ENCODE results near the gene SEC22C. TPM values are rescaled to one million over a fixed set of nuclear protein-coding genes. Genes with fewer than 3 reads are reported as not detected.

The SEC22C gene
- total RNA-seq, 1 donor from 2014 or later, result 73.3 TPM

- no peak overlapping the region for H3K4me3 ChIP-seq (ENCODE audit: low read depth, low read length)
- H3K27me3 ChIP-seq (ENCODE audit: control insufficient read depth, insufficient read depth, low read length), result no peaks in the 10 kb centered on the region
- no peaks in the 10 kb centered on the region for H3K36me3 ChIP-seq (ENCODE audit: control insufficient read depth, insufficient read depth, low read length)
- no peak for DNase-seq (ENCODE audit: low read depth)
- TF ChIP-seq CTCF (IDR thresholded peaks at IDR 0.05; ENCODE audit: insufficient read depth, low read length, poor library complexity, severe bottlenecking), result peak; percentile 32
Observed at GRCh38 chr3:42535981-42536784, 45.6 kb downstream of the SEC22C start.

GRCh38 chr3:42533161-42533897 is 48.4 kb downstream of the SEC22C start:
- H3K27me3 ChIP-seq (ENCODE audit: control insufficient read depth, insufficient read depth, low read length), result no peaks in the 10 kb centered on the region
- no peak overlapping the region for H3K4me3 ChIP-seq (ENCODE audit: low read depth, low read length)
- no peak for DNase-seq (ENCODE audit: low read depth)
- H3K36me3 ChIP-seq (ENCODE audit: control insufficient read depth, insufficient read depth, low read length), result no peaks in the 10 kb centered on the region
- TF ChIP-seq CTCF (IDR thresholded peaks at IDR 0.05; ENCODE audit: insufficient read depth, low read length, poor library complexity, severe bottlenecking), result no peak

GRCh38 chr3:42532229-42532628 is 49.5 kb downstream of the SEC22C start:
- no peak overlapping the region for H3K4me3 ChIP-seq (ENCODE audit: low read depth, low read length)
- no peaks in the 10 kb centered on the region for H3K27me3 ChIP-seq (ENCODE audit: control insufficient read depth, insufficient read depth, low read length)
- H3K36me3 ChIP-seq (ENCODE audit: control insufficient read depth, insufficient read depth, low read length), result no peaks in the 10 kb centered on the region
- DNase-seq (ENCODE audit: low read depth), result no peak
- TF ChIP-seq CTCF (IDR thresholded peaks at IDR 0.05; ENCODE audit: insufficient read depth, low read length, poor library complexity, severe bottlenecking), result no peak

GRCh38 chr3:42531470-42531869 is 50.3 kb downstream of the SEC22C start:
- TF ChIP-seq CTCF (IDR thresholded peaks at IDR 0.05; ENCODE audit: insufficient read depth, low read length, poor library complexity, severe bottlenecking), result no peak
- Histone ChIP-seq H3K27me3 (ENCODE audit: control insufficient read depth, insufficient read depth, low read length) (no peaks in the 10 kb centered on the region), H3K36me3 (ENCODE audit: control insufficient read depth, insufficient read depth, low read length) (no peaks in the 10 kb centered on the region)

GRCh38 chr3:42530073-42530472 is 51.7 kb downstream of the SEC22C start:
- Histone ChIP-seq H3K27me3 (ENCODE audit: control insufficient read depth, insufficient read depth, low read length) (no peaks in the 10 kb centered on the region), H3K4me3 (ENCODE audit: low read depth, low read length) (no peak overlapping the region), H3K36me3 (ENCODE audit: control insufficient read depth, insufficient read depth, low read length) (no peaks in the 10 kb centered on the region)
- DNase-seq (ENCODE audit: low read depth), result no peak
- TF ChIP-seq CTCF (IDR thresholded peaks at IDR 0.05; ENCODE audit: insufficient read depth, low read length, poor library complexity, severe bottlenecking), result no peak

More at GRCh38 chr3:42531470-42531869, 50.3 kb downstream of the SEC22C start:
- no peak overlapping the region for H3K4me3 ChIP-seq (ENCODE audit: low read depth, low read length)
- no peak for DNase-seq (ENCODE audit: low read depth)
